HG03025 (cell line): ENCODE data around the gene HYAL2.
"Not testable (repeated sequence)": the region's sequence is repeated elsewhere in the genome, so short reads cannot be mapped to it uniquely, and the experiment has no call there.

Experiments used
- ATAC-seq: cut with Tn5 transposase; IDR thresholded peaks from one replicate; pipeline ENCODE4 v1.9.1; 2021; ENCODE audit warnings: mild to moderate bottlenecking, moderate library complexity; ENCODE audit not compliant: unreplicated experiment, low FRiP score

Gene HYAL2

GRCh38 chr3:50316657-50317242, 5.8 kb downstream of the HYAL2 start:
- no peak for ATAC-seq

DNA sequence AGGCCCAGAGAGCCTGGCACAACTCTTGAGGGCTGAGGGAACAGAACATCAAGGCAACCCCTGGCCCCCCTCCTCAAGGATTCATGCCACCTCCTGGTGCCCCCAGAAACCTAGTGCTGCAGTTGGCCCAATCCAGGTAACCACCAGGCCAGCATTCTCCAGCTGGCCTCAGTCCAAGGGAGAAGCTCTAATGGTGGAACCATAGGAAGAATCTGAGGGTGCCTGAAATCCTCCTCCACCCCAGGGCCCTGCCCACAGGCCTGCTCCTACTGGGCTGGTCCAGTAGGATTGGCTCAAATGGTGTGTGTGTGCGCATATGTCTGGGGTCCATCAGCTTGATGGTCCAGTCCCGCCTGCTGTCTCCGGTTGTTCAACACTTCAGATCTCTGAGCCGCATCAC, 7.7 kb downstream of the HYAL2 start:
- ATAC-seq: no peak

DNA sequence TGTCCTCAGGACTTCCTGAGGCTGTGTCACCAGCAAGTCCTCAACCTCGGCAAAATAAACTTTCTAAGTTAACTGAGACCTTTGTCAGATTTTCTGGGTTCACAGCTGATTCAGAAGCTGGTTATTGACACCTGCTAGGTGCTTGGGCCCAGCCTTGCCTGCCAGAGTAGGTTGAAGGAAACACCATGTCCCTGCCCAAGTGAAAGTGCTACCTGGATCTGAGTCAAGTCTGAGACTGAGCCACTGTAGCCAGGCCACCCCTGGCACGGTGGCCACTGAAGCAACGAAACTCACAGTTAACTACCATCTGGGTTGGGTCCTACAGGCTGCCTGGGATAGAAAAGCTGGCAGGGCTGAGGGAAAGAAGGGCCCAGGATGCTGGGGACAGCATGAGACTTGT, 8.2 kb downstream of the HYAL2 start:
- ATAC-seq: no peak

GRCh38 chr3:50312041-50312440, 10.5 kb downstream of the HYAL2 start:
- ATAC-seq: not testable (repeated sequence)

DNA sequence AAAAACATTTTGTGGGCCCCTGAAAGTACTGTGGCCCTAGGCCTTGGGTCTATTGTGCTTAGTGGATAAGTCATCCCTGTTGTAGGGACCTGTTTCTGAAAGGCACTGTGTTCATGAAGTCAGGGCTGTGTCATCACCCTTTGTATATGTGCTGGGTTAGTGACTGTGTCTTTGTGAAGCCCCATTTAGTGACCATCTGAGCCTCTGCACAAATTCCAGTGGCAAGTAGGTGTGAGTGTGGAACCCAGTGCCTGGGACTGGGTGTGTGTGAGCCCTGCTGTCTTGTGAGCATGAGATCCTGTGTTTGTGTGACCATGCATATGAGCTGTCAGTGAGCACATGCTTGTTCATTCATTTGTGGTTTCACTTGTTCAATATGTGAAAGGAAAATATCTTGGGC, 17.9 kb downstream of the HYAL2 start:
- no peak for ATAC-seq

DNA sequence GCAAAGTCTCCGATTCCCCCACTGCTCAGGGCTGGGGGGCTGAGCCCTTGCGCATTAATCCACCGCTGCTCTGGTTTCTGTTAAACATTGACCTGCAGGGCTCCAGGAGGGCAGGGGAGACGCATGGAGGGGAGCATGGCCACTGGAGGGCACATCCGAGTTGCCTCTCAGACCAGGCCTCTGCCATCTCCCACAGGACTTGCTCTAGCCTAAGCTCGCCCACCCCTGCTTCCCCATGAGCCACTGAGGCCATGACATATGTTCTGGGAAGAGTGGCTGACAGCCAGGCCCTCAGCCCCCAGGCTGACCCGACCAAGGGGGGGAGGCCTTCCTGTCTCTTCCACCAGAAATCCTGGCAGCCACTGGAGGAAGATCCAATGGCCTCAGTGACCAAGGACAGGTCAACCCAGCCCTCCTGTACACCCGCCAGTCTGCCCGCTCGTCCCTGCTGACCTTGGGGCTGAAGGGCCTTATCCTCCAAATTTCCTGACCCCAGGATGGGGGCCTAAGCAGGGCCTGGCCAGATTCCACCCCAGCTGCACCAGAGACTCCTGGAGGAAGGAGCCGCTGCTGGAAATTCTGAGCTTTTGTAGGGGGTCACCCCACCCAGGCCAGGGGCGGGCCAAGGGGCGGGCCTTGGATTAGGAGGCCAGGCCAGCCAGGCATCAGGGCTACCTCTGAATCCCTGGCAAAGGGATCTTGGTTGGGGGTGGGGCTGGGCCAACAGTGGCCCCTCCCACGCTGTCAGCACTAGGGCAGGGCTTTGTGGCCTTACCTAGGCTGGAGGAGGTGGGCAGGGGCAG, 19.3 kb downstream of the HYAL2 start, which contains the start of gene HYAL1:
Gene HYAL1 (minus strand): TSS at position 562 of the 803 bp plus-strand sequence. CDS start 618 bp downstream, outside the sequence.
- ATAC-seq: no peak

DNA sequence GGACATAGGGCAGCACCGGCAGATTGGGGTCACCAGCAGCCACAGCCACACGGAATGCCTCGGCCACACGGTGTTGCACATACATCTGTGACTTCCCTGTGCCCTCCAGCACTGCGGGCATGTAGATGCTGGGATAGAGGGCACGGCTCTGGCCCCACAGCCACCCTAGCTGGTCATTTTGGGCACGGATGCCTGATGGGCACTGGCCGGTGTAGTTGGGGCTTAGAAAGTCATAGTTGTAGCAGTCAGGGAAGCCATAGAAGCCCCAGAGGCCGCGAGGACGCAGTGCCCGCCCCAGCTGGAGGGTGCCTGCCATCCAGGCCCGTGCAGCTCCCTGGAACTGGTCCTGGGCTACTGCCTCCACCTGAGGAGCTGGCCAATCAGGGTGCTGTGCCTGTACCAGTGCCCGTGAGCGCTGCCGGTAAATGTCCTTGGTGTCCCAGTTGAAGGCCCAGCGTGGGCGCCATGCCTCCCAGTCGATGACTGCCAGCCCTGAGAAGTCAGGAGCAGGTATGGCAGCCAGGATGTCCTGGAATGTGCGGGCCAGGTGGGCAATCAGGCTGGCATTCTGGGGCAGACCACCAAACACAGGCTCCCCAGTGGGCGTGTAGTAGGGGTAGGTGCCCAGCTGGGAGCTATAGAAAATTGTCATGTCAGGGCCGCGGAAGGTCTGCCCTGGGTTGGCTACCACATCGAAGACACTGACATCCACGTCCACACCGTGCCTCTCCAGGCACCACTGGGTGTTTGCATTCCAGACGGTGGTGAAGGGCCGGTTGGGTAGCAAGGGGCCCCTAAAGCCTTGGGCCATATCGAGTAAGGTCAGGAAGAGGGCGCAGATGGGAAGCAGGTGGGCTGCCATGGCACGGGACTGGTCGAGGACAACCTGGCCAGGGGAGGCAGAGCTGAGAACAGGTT, 20.2 kb downstream of the HYAL2 start:
- ATAC-seq: no peak

DNA sequence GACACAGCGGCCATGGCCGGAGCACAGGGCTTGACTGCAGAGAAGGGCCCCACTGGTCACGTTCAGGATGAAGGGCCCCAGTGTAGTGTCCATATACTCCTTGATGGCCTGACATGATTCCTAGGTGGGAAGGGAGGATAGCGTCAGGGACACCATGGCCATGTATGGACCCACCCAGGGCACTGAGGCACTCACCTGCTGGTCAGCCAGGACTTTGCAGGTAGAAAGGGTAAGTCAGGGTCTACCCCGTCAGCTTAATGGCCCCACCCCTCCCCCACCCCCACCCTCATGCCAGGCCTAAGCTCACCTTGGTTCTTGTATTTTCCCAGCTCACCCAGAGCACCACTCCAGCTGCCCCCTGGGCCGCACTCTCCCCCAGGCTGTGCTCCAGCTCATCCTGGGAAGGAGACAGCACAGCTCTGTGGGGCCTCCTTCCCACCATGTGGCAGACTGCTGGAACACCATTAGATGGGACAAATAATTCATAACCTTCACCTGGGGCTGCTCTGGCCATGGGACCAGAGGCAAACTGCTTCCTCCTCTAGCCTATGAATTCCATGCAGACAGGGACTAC, 21.8 kb downstream of the HYAL2 start:
- ATAC-seq: no peak

DNA sequence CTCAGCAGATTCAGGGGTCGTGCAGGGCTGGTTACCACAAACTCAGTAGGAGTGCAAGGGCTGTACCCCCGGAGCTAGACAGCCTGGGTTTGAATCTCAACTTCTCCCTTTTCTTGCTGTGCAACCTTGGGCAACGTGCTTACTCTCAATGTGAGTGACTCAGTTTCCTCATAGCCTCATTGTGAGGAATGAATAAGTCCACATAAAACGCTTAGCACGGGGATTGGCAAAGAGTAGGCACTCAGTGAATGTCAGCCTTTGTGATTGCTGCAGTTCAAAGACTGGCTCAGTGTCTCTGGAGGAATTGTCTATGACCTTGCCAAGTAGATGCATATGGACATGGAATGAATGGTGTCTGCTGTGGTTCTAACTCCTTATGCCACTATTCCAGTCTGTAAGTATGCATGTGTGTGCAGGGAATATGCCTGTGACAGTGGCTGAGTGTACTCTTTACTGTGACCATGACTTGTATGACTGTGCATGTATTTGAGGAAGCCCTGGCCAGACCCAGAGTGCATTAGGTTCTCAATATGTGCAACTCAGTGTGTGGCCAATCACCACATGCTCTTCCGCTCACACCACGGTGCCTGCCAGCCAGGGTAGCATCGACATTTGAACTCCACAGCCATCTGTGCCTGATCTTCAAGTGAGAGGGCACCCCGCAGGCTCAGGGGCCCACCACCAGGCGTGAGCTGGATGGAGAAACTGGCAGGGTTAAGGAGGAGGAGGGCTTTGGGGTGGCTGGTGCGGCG, 22.4 kb downstream of the HYAL2 start:
- no peak for ATAC-seq

DNA sequence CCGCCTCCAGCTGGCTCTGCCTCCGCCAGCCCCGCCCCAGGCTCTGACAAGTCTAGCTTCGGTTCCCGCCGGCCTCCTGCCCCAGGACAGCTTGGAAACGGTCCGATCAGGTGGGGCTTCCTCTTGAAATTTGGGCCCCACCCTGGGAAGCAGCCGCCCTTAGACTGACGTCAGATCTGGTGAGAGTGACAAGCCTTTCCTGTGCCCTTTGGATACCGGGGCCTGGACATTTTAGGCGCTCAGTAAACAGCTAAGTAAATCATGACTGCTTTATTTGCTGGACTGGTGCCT, 23.0 kb downstream of the HYAL2 start:
- no peak for ATAC-seq

- peak; percentile 76 for ATAC-seq
Observed at GRCh38 chr3:50298836-50299637, 23.5 kb downstream of the HYAL2 start, which contains the start of the genes HYAL3 and NAA80. TSS of gene HYAL3 (minus strand) at chr3:50299405. CDS start at chr3:50295602, 3,803 bp downstream. TSS of gene NAA80 (minus strand) at chr3:50299405. CDS start at chr3:50297463, 1,942 bp downstream.

DNA sequence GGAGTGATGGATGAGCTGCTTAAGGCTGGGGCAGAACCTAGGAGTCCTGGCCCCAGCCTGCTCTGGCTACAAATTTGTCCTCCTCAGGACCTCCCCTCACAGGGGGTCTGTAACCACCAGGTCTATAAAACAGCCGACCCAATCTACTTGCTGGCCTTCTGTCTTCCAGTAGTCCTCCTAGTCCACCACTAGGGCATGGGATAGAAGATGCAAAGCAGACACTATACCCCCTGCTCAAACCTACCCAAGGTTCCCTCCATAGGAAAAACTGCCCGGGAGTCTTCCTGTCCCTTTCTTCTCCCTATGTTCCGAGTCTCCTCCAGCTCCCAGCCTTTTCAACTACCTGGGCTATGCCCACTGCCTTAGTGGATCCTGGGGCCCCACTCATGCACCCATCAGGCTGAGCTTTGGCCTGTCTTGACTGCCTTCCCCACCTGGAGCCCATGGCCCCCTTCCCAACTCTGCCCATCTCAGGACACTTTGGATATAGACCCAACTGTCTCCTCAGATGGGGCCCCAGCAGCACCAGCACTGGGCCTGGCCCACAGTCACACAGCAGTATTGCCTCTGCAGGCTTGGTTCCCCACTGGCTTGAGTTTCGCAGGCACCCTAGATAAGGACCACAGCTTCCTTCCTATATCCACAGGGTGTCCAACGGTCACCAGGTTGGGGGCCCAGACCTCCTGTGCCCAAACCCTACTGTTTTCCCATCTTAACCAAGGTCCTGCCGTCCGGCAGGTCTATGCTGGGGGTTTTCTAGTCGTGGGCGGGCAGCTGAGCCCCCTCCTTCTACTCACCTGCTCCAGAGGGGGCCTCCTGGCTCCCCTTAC, 24.4 kb downstream of the HYAL2 start:
- no peak for ATAC-seq

GRCh38 chr3:50297384-50297775, 25.2 kb downstream of the HYAL2 start:
- no peak for ATAC-seq

DNA sequence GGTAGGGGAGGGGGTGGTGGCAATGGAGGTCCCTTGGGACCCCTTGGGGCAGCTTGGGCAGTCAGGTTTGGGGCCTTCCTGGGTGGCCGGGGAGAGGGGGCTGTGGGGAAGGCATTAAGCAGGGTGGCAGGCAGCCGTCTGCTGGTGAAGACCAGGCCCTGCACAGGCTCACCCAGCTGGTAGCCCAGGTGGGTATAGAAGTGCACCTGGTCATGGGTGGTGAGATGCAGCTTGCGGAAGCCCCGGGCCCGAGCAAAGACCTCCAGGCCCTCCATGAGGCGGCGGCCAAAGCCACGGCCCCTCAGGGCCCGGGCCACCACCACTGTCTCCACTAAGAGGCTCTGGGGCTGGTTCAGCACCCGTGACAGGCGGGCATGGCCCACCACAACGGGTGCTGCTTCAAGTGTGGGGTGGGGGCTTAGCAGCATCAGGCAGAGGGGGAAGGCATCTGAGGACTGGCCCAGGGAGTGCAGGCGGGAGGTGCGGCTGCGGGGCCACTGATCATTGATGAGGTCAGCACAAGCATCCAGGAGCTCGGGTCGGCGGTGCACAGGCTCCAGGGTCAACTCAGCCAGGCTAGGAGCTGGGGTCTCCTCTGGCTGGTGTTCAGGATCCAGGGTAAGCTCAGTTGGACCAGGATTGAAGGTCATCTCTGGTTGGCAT, 25.7 kb downstream of the HYAL2 start:
- ATAC-seq: no peak

GRCh38 chr3:50295553-50296431, 26.8 kb downstream of the HYAL2 start:
- no peak for ATAC-seq

GRCh38 chr3:50294492-50295403, 27.8 kb downstream of the HYAL2 start:
- no peak for ATAC-seq
